ENCODE measurements around the gene EIF2D.

EIF2D gene

DNA sequence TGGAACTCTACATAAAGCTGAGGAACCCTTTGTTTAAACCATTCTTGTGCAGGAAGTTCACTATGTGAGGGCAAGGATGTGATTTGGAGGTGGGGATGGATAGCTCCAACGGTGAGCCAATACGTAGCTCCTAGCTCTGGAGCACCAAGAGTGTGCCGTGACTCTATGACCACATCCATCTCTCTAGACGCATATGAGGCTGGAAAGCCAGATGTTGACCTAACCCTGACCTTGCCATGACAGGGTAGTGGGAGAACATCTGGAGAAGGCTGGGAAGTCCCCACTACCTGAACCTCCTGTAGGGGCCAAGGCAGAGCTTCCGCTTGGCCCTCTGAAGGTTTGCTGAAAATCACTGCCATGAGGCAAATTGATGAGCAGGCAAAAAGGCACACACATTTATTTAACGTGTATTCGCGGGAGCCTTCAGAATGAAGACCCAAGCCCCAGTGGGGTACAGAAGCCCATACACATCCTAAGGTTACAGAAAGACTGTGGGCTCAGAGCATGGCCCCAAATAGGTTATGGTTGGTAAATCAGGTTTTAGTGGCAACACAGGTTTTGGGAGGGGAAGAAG lies 43.4 kb downstream of the EIF2D start:
- no peak for DNase-seq

GRCh38 chr1:206568256-206568655 lies 44.0 kb downstream of the EIF2D start:
- no peak for DNase-seq

DNA sequence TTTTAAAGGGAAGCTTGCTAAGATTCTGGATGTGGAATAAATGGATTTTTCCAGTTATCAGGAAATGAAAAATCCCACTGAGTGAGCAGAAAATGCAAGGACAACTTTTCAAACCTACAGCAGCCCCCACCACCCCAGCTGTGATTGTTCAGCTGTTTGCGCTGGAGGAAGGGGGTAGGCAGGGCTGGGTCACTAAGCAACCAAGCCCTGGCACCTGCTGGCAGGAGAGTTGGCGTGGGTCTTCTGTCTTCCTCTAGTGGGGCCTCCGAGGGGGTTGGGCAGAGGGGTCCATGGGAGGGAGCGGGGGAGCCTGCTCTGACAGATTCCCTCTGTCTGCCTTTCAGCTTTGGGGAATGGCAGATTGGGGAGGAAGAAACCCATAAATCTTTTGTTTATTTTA lies 45.3 kb downstream of the EIF2D start:
- no peak for DNase-seq

DNA sequence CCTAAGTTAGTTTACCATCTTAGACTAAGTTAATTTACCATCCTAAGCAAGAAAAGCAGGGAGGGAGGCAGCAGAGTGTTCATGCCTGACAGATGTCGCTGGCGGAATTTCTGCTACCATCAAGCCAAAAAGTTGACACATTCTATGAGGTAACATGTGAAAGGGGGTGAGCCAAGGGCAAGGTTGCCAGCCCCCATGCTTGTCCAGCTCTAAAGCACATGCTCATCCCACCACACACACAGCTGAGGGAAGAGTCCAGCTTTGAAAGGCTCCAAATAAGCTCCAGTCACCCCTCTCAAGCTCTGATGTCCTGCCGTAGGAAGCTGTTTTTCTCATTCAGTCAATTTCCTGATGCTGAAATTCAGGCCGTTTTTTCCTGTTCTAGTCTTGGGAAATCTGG lies 46.3 kb downstream of the EIF2D start:
- DNase-seq, result no peak

GRCh38 chr1:206563367-206564207 lies 48.7 kb downstream of the EIF2D start:
- peak in 1 of 2 experiments; percentile 61 for DNase-seq

- DNase-seq, result no peak
Measured at GRCh38 chr1:206560007-206560716, 52.1 kb downstream of the EIF2D start.

DNA sequence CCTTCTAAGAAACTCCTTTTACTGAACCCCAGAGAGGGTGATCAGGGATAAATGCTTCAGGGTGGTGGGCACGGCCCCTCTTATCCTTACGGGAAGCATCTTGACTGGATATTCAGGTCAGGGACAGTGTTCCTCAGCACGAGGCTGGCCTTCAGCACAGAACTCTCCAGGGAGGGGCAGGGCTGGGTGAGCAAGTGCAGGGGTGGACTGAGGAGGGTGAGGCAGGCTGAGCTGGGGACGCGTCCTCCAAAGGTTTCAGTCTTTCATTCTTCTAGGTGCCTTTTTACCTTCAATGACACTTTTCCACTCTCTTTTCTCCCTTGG lies 52.6 kb downstream of the EIF2D start:
- no peak for DNase-seq

GRCh38 chr1:206558794-206559671 lies 53.2 kb downstream of the EIF2D start:
- DNase-seq, result no peak

GRCh38 chr1:206557636-206558473 lies 54.4 kb downstream of the EIF2D start:
- peak; percentile 60 to 70 for DNase-seq

GRCh38 chr1:206556750-206557635 lies 55.3 kb downstream of the EIF2D start:
- peak; percentile 72 to 92 for DNase-seq

DNA sequence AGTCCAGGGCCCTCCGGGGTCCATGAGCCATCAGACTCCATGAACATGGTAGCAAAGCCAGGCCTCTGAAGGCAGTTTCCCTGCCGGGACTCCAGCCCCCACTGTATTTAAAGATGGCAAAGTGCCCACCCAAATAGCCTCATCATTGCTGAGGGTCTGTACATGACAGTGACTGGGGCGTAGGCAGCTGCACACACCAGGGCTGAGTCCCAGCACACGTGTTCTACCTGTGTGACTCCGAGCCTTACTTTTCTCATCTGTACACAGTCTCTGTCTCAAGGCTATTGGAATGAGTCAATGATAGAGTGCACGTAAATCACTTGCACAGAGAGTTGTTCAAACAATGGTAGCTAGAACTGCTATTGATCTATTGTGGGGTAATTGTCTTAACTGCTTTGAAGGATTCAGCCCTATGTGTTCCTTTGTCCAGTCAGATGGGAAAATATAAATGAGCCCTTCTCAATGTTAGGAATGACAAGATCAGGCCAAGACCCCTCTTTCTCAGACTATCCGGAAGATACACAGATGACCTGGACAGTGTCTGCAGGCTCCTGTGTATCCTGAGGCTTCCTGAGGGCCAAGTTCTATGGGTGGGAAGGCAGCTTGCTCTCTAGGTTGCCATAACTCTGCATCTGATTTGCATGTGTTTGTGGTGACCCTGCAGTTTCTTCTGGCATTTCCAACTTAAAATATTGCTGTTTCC lies 56.1 kb downstream of the EIF2D start:
- DNase-seq, result no peak

GRCh38 chr1:206555473-206555935 lies 56.8 kb downstream of the EIF2D start:
- DNase-seq, result no peak

- no peak for DNase-seq
Measured at GRCh38 chr1:206554701-206555472, 57.4 kb downstream of the EIF2D start.

GRCh38 chr1:206554211-206554610 lies 58.1 kb downstream of the EIF2D start:
- no peak for DNase-seq

DNA sequence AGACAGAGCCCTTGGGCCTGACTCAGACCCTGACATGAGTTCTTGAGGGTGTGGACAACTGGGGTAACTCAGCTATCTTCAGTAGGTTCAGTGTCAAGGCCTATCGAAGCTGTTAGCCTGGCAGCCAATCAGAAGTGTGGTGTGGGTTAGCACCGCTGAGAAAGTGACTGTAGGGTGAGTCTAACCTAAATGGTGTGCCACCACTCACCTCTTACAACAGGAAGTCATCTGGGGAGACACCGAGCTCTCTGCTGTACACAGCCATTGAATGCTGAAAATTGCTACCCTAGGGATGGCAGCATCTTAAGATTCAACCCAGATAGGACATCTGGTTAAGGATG lies 60.3 kb downstream of the EIF2D start:
- no peak for DNase-seq

DNA sequence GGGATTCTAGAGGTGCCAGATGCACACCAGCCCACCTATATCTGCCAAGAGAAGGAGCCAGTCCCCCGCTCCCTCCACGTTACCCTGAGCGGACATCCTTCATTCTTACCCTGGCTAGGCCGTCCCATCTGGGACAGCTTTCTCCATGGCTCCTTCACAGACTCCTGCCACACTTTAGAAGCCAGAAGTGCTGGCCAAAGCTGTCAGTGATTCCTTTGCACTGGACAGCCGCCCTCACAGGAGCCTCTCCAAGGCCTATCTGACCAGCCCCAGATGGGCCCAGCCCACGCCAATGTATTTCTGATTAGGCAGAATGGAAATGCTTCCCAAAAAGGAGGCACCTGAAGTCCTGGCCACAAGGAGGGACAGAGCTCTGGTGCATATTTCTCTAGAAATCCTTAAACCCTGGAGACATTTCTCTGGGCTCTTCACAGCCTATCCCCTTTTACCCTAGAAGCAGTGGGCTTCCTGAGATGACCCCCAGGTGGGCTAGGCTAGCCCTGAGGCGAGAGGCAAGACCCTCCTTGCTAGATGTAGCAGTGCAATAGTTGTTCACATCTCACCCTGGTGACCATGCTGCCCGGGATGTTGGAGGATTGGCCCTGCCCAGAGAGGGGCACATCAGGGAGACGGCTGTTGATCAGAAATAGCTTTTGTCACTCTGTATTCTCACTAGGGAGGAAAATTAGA lies 60.8 kb downstream of the EIF2D start:
- DNase-seq, result no peak

DNA sequence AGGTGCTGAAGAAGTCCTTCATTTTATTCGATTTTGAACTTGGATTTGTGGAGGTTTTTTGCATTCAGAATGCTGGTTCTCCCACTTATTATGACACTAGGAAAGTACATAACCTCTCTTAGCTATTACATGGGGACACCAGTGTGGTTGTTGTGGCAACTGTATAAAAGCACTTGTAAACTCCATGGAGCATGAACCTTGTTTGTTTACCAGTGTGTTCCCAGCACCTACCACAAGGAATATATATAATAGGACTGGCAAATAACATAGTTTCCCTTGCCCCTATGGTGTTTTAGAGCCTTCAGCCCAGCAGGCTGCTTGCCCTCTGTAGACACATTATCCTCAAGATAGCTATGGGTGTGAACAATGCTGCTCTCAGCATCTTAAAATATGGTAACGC lies 61.8 kb downstream of the EIF2D start:
- DNase-seq, result no peak

DNA sequence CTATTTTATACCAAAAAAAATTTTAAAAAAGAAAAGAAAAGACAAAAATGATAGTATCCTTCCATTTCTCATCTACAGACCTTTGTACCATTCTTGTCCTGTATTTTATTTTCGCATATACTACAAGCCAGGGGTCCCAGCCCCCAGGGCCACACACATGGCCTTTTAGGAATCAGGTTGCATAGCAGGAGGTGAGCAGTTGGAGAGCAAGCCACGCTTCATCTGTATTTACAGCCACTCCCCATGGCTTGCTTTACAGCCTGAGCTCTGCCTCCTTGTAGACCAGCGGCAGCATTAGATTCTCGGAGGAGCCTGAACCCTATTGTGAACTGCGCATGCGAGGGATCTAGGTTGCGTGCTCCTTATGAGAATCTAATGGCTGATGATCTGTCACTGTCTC lies 65.2 kb downstream of the EIF2D start:
- DNase-seq, result no peak

DNA sequence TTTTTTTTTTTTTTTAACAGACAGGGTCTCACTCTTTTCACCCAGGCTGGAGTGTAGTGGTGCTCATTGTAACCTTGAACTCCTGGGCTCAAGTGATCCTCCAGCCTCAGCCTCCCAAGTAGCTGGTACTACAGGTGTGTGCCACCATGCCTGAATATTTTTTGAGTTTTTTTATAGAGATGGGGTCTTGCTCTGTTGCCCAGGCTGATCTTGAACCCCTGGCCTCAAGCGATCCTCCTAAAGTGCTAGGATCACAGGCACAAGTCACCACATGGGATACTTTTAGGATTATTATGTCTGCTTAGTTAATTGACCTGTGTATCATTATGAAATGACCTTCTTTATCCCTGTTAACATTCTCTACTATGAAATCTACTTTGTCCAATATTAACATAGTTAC lies 66.9 kb downstream of the EIF2D start:
- DNase-seq, result no peak

Data from Kasumi-1 (cell line).